ENCODE results near the gene CROT. TPM values are rescaled to one million over a fixed set of nuclear protein-coding genes. Genes with fewer than 3 reads are reported as not detected.

Gene CROT
- total RNA-seq, 1 donor from 2014 or later = 53.4 TPM

DNA sequence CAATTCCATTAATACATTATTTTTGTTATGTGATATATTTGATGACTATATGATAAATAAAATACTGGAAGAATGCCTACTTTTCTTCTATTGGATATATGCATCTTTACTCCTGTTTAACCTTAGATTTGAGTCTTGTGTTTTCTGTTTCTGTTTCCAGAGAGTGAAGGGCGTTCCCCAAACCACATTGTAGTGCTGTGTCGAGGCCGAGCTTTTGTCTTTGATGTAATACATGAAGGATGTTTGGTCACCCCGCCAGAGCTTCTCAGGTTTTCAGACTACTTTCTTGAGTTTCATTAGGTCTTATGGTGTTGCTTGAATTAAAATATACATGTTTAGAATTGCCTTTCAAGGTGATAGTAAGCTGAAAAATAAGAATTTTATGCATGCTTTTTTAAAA, 23.8 kb downstream of the CROT start:
- H3K36me3 ChIP-seq = peaks cover 21% of the 10 kb centered on the region
- TF ChIP-seq EZH2phosphoT487 (IDR thresholded peaks at IDR 0.05) (no peak), EZH2 (IDR thresholded peaks at IDR 0.05) (no peak)
- TF ChIP-seq, protein P1, sequence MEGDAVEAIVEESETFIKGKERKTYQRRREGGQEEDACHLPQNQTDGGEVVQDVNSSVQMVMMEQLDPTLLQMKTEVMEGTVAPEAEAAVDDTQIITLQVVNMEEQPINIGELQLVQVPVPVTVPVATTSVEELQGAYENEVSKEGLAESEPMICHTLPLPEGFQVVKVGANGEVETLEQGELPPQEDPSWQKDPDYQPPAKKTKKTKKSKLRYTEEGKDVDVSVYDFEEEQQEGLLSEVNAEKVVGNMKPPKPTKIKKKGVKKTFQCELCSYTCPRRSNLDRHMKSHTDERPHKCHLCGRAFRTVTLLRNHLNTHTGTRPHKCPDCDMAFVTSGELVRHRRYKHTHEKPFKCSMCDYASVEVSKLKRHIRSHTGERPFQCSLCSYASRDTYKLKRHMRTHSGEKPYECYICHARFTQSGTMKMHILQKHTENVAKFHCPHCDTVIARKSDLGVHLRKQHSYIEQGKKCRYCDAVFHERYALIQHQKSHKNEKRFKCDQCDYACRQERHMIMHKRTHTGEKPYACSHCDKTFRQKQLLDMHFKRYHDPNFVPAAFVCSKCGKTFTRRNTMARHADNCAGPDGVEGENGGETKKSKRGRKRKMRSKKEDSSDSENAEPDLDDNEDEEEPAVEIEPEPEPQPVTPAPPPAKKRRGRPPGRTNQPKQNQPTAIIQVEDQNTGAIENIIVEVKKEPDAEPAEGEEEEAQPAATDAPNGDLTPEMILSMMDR (IDR thresholded peaks at IDR 0.05) = no peak
- no peak overlapping the region for H3K4me3 ChIP-seq
- no peak overlapping the region for H3K27ac ChIP-seq
- peaks cover 10% of the 10 kb centered on the region for H3F3A ChIP-seq (ENCODE audit: low read depth)
- DNase-seq (ENCODE audit: low spot score) = no peak
- no peak overlapping the region for H3K9ac ChIP-seq
- H3K9me3 ChIP-seq (ENCODE audit: low read depth) = no peaks in the 10 kb centered on the region
- no peaks in the 10 kb centered on the region for H3K4me1 Mint-ChIP-seq
- H4K20me1 ChIP-seq (ENCODE audit: low read depth) = no peaks in the 10 kb centered on the region
- peaks cover 10% of the 10 kb centered on the region for H3K4me1 ChIP-seq
- no peaks in the 10 kb centered on the region for H3K9me3 Mint-ChIP-seq
- no peaks in the 10 kb centered on the region for H3K27me3 Mint-ChIP-seq (ENCODE audit: insufficient read depth, low read depth)
- H3K27ac Mint-ChIP-seq = no peak overlapping the region
- H2AFZ ChIP-seq (replicated peaks) = no peak overlapping the region
- no peak overlapping the region for H3K4me2 ChIP-seq
- no peak overlapping the region for H3K4me3 Mint-ChIP-seq
- no peaks in the 10 kb centered on the region for H3K79me2 ChIP-seq (ENCODE audit: low read depth)
- peaks cover 9% of the 10 kb centered on the region for H3K36me3 Mint-ChIP-seq
- H3K27me3 ChIP-seq = no peaks in the 10 kb centered on the region

DNA sequence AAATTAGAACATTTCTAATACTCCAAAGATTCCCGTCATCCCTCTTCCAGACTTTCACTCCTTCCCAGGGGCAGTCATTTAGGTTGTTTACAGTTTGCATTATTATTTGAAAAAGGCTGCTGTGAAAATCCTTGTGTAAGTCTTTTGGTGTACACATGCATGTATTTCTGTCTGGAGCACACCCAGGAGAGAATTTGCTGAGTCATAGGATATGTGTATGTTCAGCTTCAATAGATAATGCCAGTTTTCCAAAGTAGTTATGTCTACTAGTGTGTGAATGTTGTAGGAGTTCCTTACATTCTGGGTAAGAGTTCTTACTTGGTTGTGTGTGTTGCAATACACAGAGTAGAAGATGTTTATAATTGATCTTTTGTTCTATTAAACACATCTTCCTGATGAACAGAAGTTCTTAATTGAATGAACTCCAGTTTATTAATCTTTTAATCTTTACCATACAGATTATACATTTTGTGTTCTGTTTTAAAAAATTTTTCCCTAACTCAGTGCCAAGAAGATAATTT, 25.3 kb downstream of the CROT start:
- H3K79me2 ChIP-seq (ENCODE audit: low read depth) = no peaks in the 10 kb centered on the region
- H4K20me1 ChIP-seq (ENCODE audit: low read depth) = no peaks in the 10 kb centered on the region
- H3K9me3 ChIP-seq (ENCODE audit: low read depth) = no peaks in the 10 kb centered on the region
- no peaks in the 10 kb centered on the region for H3K27me3 Mint-ChIP-seq (ENCODE audit: insufficient read depth, low read depth)
- H3K4me3 Mint-ChIP-seq = no peak overlapping the region
- H3K27ac Mint-ChIP-seq = no peak overlapping the region
- no peak for DNase-seq (ENCODE audit: low spot score)
- no peak overlapping the region for H3K9ac ChIP-seq
- no peaks in the 10 kb centered on the region for H3F3A ChIP-seq (ENCODE audit: low read depth)
- TF ChIP-seq EZH2phosphoT487 (IDR thresholded peaks at IDR 0.05) = no peak
- TF ChIP-seq, protein P1 (IDR thresholded peaks at IDR 0.05) = no peak
- no peak for TF ChIP-seq EZH2 (IDR thresholded peaks at IDR 0.05)
- peaks cover 9% of the 10 kb centered on the region for H3K36me3 Mint-ChIP-seq
- no peak overlapping the region for H3K4me3 ChIP-seq
- no peaks in the 10 kb centered on the region for H3K4me1 ChIP-seq
- H3K36me3 ChIP-seq = peaks cover 23% of the 10 kb centered on the region
- no peak overlapping the region for H3K27ac ChIP-seq
- H3K27me3 ChIP-seq = no peaks in the 10 kb centered on the region
- H3K9me3 Mint-ChIP-seq = no peaks in the 10 kb centered on the region
- H2AFZ ChIP-seq (replicated peaks) = no peak overlapping the region
- H3K4me1 Mint-ChIP-seq = no peaks in the 10 kb centered on the region
- no peak overlapping the region for H3K4me2 ChIP-seq

- DNase-seq (ENCODE audit: low spot score) = no peak
- no peak overlapping the region for H2AFZ ChIP-seq (replicated peaks)
- H3K27ac Mint-ChIP-seq = no peak overlapping the region
- no peaks in the 10 kb centered on the region for H3K4me1 Mint-ChIP-seq
- peaks cover 6% of the 10 kb centered on the region for H3K36me3 Mint-ChIP-seq
- no peaks in the 10 kb centered on the region for H3K27me3 ChIP-seq
- H3K27me3 Mint-ChIP-seq (ENCODE audit: insufficient read depth, low read depth) = no peaks in the 10 kb centered on the region
- H3F3A ChIP-seq (ENCODE audit: low read depth) = no peaks in the 10 kb centered on the region
- H3K4me2 ChIP-seq = no peak overlapping the region
- H3K27ac ChIP-seq = no peak overlapping the region
- no peaks in the 10 kb centered on the region for H3K4me1 ChIP-seq
- TF ChIP-seq EZH2phosphoT487 (IDR thresholded peaks at IDR 0.05) = no peak
- no peak for TF ChIP-seq EZH2 (IDR thresholded peaks at IDR 0.05)
- TF ChIP-seq, protein P1 (IDR thresholded peaks at IDR 0.05) = no peak
- H4K20me1 ChIP-seq (ENCODE audit: low read depth) = no peaks in the 10 kb centered on the region
- H3K79me2 ChIP-seq (ENCODE audit: low read depth) = no peaks in the 10 kb centered on the region
- H3K9ac ChIP-seq = no peak overlapping the region
- no peaks in the 10 kb centered on the region for H3K9me3 Mint-ChIP-seq
- no peaks in the 10 kb centered on the region for H3K9me3 ChIP-seq (ENCODE audit: low read depth)
- peaks cover 29% of the 10 kb centered on the region for H3K36me3 ChIP-seq
- no peak overlapping the region for H3K4me3 ChIP-seq
- no peak overlapping the region for H3K4me3 Mint-ChIP-seq
Measured at GRCh38 chr7:87375662-87376435, 30.4 kb downstream of the CROT start.

Measured in neural progenitor cell (in vitro differentiated cells).